Non-pigmented ciliary epithelial cell (primary cell): ENCODE measurements around the gene LIF.
"Not testable (repeated sequence)": the region's sequence is repeated elsewhere in the genome, so short reads cannot be mapped to it uniquely, and the experiment has no call there.

Experiments used
- DNase-seq: peaks from one replicate; pipeline ENCODE4 v3.0.0-alpha.2; 2010; ENCODE audit warnings: low read depth

LIF gene

DNA sequence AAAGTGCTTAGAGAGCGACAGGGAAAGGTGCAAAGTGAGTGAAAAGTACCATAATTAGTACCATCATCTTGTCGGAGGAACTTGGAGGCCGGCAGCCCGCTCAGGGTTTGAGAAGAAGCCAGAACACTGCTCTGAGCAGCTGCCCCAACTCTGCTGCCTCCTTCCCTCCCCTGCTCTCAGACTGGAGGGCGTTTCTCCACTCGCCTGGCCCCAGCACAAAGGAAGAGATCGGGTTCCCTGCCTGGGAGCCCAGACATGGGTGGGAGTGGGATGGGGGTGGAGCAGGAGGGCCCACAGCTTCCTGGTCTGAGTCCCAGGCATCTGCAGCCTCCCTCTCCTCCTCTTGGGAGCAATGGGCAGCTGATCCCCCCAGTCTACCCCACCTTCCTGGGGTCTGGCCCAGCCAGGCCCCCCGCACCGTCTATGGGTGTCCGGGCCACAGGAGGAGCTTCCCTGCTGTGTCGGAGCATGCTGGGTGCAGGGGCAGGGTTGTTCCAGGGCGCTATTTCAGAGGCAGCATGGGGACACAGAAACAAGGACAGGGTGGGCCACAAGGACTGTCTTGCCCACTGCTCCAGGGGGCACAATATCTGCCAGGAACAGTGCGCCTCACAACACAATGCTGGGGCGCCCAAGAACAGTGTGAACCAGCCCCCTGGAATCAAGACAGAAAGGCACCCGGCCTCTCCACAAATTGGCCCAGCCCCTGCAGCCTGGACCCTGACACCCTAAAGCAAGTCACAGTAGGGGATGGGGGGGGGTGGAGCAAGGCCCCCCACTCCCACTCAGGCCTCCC is 4.8 kb downstream of the LIF start:
- no peak for DNase-seq

DNA sequence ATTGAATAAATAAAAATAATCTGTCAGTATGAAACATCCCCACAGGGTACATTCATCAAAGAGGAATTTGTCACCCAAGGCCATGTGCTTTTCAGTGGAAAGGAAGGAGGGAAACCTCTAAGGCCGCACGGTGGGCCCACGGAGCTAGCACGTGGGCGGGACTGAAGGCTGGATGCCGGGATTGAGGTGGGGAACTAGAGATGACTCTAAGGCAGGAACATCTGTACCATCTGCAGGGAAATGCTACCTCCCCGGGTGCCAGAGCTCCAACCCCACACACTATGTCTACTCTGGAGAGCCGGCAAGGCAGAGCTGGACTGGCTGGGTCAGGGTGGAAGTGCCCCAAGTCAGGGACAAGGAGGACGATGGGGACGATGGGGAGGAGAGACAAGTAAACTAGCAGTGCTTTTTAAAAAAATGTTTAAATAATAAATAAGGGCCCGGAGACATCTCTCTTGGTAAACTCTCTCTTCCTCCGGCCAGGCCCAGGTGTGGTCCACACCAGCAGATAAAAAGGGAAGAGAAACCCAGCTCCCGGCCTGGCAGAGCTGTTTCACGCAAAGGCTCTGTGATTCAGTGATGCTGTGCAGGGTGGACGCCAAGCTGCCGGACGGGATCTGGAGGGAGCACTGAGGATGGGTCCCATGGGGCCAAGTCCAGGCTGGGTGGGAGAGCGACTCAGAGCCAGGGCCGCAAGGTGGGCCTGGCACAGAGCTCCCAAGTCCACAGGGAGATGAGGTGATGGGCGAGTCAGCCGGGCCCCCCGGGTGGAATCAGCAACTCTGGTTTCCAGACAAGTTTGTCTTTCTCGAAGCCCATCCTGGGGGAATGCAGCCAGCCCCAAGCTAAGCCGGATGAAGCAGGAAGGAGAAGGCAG is 5.8 kb downstream of the LIF start:
- DNase-seq = no peak

DNA sequence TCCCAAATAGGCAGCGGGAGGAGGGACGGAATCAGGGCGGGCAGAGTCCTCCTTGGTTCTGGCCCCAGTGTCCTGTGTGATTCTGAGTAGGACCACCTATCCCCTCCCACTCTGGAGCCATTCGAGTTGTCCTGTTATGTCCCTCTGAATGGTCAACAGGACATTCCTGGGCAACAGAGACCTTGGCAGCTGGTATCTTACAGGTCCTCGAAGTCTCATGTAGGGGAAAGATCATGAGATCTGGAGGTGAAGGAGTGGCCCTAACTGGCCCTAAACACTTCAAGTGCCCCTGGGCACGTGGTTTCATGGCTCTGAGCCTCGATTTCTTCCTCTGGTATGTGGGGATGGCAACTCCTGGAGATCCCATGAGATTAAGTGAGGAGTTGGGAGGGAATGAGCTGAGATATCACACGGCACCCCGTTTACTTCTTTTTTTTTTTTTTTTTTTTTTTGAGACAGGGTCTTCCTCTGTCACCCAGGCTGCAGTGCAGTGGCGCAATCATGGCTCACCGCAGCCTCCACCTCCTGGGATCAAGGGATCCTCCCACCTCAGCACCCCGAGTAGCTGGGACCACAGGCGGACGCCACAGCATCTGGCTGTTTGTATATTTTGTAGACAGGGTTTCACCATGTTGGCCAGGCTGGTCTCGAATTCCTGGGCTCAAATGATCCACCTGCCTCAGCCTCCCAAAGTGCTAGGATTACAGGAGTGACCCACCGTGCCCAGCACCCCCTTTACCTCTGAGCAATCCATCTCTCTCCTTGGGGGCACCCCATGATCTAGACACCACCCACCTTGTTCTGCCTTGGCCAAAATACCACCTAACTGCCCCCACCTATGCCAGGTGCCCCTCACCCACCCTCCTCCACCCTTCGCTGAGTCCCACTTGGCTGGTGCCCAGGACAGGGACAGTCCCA is 6.8 kb downstream of the LIF start:
- DNase-seq = no peak

DNA sequence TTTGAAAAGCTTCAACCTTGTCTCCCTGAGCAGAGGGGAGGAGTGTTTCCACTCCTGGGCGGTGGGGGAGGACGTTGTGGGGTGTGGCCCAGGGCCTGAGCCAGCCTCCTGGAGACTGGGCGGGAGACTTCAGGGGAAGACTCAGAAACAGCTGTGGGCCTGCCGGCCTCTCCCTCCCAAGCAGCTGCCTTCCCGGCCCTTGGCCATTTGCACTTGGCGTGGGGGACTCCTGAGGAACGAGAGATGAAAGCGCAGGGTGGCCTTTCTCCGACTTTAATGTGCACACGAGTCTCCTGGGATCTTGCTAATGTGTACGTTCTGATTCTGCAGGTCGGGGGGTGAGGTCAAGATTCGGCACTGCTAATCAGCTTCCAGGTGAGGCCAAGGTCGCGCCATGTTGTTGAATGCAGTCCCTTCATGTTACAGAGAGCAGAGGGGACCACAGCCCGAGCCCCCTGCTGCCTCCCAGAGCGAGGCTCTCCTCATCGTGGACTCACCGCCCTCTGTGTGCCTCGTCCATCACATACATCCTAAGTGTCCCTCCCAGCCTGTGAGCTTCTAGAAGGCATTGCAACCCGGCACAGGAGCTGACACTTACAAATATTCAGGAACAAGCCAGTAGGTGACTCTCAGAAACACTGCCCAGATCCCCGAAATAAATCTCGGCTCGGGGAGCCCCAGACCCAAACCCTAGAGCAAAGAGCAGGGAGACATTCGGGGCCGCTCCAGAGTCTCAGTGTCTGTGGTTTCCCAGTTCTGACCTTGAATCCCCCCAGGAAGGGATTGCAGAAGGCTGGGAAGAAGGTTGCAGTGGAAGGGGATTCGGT is 7.7 kb downstream of the LIF start:
- DNase-seq = no peak

DNA sequence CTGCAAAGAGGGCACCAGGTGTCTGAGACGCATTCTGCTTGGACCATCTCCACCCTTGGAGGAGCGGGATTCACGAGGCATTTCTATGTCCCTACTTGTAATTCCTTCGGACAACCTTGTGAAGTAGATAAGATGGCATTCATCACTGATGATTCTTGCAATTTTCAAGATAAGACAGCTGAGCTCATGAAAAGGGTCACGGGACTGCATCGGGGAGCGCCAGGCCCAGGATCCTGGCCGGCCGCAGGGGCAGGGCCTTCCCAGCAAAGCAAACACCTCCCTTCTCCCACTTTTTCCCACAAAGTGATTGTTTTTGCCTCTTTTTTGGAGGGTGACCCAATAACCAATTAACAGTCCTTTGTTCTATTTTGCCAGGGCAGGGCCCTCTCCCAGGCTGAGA is 8.4 kb downstream of the LIF start:
- DNase-seq = no peak

DNA sequence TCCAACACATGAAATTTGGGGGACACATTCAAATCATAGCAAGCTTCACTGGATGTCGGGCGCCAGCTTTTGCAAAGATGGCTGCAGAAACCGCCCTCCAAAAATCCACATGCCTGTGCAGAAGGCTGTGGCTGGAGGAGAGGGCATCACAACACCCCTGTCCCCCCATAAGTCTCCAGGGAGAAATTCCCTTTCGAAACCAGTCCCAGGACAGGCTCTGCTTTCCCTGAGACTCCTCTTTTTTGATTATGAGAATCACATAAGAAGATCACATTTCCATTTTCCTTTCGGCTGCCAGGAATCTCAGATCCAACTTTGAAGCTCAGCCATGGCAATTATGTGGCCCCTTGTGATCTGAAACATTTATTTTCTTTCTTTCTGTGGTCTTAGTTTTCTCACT is 9.7 kb downstream of the LIF start:
- no peak for DNase-seq

DNA sequence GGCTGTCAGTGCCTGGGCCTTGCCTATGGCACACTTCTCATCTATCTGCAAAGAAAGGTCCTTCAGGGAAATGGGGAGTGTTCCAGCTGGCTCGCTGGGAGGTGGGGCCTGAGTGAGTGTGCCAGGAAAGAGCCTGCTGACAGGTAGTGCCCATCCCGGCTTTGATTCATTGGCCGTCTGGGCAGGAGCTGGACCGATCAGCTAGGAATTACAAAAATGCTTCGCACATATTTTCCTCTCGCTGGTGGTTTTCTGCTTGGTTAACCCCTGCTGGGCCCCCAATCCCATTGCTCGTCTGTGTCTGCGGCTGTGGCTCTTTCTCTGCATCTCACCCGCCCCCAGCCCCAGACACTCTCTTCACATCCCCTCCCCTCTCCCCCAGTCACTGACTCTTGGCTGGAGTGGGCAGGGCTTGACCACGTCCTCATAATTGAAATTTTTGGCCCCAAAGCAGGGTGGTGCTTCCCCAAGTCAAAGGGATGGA is 10.8 kb downstream of the LIF start:
- no peak for DNase-seq

DNA sequence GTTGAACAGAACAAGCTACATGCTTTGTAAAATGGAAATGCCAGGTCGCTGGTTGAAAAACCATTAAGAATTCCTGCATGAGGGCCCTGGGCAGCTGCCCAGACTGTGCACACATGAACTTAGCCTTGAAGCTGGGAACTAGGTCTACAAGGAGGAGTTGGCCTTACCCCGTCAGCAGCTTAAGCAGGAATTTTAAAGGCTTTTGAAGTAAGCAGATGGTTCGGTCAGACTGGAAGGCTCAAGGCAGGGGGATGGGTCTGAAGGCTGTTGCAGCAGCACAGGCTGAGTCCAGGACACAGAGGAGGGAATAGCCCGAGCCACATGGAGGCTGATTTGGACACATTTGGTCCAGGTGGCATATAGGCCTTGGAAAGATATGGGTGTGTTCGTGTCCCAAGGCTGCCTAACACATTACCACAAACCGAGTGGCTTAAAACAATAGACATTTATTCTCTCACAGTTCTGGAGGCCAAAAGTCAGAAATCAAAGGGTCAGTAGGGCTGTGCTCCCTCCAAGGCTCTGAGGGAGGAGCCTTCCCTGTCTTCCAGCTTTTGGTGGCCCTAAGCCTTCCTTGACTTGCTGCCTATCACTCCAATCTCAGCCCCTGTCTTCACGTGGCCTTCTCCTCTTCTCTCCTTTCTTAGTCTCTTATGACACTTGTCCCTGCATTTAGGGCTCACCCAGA is 11.6 kb downstream of the LIF start:
- no peak for DNase-seq

DNA sequence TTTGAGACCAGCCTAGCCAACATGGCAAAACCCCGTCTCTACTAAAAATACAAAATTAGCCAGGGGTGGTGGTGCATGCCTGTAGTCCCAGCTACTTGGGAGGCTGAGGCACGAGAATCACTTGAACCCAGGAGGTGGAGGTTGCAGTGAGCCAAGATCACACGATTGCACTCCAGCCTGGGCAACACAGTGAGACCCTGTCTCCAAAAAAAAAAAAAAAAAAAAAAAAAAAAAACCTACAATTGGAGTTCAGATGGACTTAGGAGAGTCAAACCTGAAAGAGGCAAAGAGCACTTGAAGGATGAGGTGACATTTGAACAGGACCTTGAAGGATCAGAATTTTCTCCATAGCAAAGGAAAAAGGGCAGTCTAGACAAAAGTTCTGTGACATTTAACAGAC is 12.2 kb downstream of the LIF start:
- not testable (repeated sequence) for DNase-seq

DNA sequence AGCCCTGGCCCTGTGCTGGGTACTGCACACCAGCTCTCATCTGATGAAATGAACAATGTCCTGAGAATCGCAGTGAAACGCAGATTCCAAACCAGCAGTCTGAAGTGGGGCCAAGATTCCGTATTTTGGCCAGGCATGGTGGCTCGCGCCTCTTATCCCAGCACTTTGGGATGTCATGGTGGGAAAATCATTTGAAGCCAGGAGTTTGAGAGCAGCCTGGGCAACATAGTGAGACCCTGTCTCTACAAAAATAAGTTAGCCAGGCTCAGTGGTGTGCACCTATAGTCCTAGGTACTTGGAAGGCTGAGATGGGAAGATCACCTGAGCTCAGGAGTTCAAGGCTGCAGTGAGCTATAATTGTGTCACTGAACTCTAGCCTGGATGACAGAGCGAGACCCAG is 13.0 kb downstream of the LIF start:
- no peak for DNase-seq

DNA sequence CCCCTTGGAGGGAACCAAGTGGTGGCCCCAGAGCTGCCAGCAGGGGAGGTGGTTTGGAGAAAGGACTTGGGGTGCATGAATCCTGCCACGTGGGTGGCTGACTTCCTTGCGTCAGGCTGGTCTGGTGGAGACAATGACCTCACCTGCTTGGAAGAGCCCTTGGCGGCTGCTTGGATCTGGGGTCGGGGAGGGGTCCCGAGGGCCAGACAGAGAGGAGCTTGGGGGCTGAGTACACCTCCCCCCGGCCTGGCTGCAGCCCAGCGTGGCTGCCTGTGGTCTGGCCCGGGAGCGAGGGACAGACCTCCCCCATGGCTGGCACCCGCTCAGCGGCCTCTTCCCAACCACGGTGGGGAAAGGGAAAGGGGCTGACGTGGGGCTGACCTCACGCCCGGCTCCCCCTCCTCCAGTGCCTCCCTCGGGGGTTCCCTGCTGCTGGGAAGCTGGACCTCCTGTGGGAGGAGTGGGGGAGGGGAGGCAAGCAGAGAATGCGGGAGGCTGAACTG is 13.8 kb downstream of the LIF start:
- DNase-seq = no peak

DNA sequence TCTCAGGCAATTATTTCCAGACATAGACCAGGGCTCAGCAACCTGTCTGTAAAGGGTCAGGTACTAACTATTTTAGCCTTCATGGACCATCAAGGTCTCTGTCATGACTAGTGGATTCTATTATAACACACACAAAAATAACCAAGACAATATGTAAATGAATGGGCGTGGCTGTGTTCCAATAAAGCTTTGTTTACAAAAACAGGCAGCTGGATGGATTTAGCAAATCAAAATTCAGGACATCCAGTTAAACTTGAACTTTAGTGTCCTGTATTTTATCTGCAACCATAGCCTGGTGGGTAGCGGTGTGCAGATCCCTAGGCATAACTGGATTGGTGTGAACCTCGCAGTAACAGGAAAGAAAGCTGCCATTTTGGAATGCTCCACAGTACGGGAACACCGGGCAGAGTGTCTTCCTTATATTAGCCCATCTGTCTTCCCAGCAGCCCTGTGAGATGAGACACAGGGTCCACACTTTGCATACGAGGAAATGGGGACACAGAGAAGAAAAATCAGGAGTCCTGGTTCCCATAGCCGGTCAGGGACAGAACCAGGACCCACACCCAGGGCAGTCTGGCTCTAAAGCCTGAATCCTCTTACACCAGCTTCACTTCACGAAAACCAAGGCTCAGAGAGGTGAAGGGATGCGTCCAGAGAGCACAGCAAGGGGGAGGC is 15.6 kb downstream of the LIF start:
- no peak for DNase-seq

DNA sequence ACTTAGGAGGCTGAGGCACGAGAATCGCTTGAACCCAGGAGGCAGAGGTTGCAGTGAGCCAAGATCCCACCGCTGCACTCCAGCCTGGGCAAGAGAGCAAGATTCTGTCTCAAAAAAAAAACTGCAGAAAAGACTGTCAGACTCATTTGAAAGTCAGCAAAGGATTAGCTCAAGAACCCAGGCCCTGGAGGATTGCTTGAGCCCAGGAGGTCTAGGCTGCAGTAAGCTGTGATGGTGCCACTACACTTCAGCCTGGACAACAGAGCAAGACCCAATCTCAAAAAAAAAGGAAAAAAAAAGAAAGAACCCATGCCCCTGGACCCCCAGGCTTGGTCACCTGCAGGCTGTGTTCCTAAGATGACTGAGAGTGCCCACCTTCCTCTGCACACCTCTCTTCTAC is 16.2 kb downstream of the LIF start:
- DNase-seq = no peak

DNA sequence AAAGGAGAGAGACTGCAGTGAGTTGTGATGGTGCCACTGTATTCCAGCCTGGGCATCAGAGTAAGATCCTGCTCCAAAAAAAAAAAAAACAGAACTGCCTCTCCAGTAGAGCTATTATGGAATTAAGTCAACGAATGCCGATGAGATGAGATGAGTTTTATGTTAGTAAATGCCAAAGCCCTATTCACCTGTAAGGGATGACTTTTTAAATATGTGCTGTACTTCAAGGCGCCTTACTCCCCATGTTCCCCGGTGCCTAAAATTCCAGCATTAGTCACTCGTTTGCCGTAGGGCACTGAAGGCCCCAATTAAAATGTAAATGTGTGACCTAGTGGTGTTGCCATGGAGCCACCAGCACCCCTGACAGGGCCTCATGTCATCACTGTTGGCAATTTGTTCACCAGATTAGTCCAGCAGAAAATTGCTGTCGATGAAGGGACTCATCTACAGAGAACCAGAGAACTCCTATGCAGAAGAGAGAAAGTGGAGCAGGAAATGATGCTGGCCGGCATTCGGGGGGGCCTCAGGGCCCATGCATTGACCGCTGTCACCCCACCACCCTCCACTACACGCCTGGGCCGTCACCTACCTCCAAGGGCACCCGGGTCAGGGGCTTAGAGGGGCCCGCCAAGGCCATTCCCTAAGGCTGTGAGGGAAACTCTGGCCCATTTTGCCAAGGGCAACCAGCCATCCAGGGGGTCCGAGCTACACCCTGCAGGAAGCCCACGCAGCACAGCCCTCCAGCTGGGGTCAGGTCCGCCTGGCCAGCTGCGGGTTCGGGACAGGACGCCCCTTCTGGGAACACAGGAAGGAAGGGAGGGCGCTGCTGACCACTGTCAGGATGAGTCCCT is 17.8 kb downstream of the LIF start:
- no peak for DNase-seq

DNA sequence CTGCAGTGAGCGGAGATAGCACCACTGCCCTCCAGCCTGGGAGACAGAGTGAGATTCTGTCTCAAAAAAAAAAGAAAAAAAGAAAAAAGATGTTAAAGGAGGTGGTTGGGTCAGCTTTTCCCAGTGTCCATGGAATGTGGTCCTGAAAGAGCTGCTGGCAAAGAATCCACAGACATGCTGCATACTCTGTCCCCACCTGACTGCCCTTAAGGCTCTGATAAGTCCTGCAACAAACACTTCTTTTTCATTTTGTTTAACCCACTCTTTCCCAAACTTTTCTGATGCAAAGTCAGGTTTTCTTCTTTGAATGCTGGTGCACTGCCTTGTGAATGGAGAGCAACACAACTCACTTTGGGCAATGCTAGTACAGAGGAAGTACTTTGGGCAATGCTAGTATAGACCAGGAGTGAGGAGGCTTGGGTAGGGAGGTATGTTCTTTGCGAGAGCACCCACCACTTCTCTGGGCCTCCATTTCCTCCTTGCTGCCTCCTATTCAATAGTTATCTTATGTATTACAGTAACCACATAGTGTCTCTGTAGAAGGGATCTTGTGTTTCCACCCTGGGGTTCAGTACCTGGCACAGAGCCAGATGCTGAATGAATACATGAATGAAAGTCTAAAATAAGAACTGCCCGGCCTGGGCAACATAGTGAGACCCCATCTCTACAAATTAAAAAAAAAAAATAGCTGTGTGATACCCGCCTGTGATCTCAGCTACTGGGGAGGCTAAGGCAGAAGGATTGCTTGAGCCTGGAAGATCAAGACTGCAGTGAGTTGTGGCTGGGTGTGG is 18.9 kb downstream of the LIF start:
- DNase-seq = no peak

DNA sequence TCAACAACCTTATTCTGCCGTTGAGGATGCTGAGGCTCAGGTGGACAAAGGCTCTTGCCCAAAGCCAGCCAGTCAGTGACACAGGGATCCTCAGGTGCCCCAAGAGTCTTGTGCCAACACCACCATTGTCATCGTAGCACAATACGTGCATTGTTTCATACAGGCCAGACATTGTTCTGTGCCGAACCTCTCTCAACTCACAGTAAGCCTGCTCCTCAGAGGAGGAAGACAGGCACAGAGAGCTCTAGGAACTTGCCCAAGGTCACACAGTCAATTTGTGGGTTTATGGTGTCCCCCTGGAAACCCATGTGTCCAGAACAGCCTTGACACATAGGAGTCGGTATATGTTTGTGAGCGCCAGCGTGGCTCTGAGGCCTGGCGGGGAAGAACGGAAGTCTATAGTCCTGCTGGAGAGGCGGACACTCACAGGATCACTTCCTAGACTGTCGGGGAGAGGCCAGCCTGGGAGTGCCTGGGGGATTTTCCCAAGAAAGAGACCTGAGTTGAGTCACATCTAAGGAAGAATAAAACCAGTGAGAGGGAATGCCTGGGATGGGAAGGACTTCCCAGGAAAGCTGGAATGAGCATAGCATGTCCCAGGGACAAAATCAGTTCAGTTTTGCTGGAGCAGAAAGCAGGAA is 20.2 kb downstream of the LIF start:
- DNase-seq = no peak

DNA sequence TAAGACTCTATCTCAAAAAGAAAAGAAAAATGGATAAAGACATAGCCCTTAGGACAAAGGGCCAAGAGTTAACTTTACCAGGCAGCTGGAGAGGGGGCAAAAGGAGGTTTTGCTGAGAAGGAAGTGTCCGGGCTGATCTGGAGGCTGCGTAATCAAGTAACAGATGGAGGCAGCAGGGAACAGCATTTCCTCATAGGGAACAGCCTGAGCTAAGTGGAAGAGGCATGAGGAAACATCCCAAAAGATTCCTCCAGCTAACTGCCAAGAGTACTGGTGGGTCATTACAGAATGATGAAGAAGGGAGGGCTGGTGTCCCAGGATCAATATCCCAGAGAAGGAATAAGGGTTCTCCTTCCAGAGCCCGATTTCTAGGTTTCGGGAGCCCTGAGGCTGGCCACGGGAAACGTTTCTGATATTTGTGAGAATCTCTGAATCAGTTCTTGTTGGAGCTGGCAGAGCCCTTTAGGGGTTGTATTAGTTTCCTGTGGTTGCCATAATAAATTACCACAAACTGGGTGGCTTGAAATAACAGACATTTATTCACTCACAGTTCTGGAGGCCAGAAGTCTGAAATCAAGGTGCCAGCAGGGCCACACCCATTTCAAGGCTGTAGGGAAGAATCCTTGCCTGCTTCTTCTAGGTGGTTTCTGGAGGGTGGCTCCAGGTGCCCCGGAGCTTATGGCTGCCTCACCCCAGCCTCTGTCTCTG is 21.2 kb downstream of the LIF start:
- DNase-seq = no peak
